PFSK-1 (cell line): ENCODE data around the gene CD2BP2.

Experiments used
- FOXP2 ChIP-seq: optimal IDR thresholded peaks from 2 replicates; pipeline ENCODE3; 2011; ENCODE audit warnings: borderline replicate concordance, control low read depth, inconsistent platforms; ENCODE audit not compliant: insufficient read depth; ENCODE audit errors: extremely low read length, extremely low read depth
- POLR2AphosphoS5 ChIP-seq: IDR thresholded peaks from 2 replicates; pipeline ENCODE4 v1.6.1; 2012; ENCODE audit warnings: low read depth, mild to moderate bottlenecking, control low read depth, low read length, moderate library complexity
- TAF1 ChIP-seq: IDR thresholded peaks from 2 replicates; pipeline ENCODE4 v1.6.1; 2012; ENCODE audit warnings: low read length, control low read depth, borderline replicate concordance; ENCODE audit not compliant: insufficient read depth
- TF ChIP-seq, protein P1 (sequence below), 2 experiments: IDR thresholded peaks; 2 replicates each; pipeline versions ENCODE4 v1.6.1 to v1.8.0; 2011 to 2012; ENCODE audit warnings: low read depth in 2 of 2, low read length in 2 of 2, control low read depth in 1 of 2, inconsistent platforms in 1 of 2, mild to moderate bottlenecking in 1 of 2, moderate library complexity in 1 of 2; ENCODE audit not compliant: insufficient read depth in 1 of 2

DNA sequence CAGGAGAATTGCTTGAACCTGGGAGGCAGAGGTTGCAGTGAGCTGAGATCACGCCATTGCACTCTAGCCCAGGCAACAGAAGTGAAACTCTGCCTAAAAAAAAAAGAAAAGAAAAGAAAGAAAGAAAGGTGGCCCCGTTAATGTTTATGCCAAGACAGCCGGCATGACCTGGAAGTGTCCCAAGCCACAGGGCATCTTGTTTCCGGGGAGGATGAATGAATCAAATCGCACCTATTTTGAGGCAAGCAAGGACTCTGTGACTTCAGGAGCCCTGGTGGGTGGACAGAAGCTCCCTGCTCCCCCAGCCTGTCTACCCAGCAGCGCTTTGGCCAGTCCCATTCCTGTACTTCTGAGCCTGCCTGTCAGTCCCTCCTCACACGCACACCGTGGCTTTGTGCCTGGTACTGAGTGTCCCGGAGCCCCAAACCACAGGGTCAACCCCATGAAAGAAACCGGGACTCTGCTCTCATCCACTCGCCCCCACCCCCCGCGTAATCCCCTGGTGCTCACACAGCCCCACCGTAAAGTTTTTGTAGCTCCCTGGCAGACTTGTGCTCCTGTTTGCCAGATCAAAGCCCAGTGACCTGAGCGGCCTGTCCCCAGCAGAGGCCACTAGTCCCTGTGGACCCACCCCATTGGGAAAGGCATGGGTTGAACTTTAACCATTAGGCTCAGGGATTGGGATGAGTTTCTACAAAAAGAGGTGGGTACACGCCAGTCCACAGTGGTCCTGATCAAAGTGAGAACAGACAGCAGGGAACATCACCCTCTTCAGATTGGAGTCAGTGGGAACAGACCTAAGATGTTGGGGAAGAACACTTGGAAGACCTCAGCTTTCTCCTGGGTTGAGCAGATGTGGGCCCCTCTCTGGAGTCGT, 19.3 kb downstream of the CD2BP2 start:
- TF ChIP-seq POLR2AphosphoS5 (no peak; the same call in 1 of the 2 replicates), FOXP2 (no peak), TAF1 (no peak)
- TF ChIP-seq, protein P1, sequence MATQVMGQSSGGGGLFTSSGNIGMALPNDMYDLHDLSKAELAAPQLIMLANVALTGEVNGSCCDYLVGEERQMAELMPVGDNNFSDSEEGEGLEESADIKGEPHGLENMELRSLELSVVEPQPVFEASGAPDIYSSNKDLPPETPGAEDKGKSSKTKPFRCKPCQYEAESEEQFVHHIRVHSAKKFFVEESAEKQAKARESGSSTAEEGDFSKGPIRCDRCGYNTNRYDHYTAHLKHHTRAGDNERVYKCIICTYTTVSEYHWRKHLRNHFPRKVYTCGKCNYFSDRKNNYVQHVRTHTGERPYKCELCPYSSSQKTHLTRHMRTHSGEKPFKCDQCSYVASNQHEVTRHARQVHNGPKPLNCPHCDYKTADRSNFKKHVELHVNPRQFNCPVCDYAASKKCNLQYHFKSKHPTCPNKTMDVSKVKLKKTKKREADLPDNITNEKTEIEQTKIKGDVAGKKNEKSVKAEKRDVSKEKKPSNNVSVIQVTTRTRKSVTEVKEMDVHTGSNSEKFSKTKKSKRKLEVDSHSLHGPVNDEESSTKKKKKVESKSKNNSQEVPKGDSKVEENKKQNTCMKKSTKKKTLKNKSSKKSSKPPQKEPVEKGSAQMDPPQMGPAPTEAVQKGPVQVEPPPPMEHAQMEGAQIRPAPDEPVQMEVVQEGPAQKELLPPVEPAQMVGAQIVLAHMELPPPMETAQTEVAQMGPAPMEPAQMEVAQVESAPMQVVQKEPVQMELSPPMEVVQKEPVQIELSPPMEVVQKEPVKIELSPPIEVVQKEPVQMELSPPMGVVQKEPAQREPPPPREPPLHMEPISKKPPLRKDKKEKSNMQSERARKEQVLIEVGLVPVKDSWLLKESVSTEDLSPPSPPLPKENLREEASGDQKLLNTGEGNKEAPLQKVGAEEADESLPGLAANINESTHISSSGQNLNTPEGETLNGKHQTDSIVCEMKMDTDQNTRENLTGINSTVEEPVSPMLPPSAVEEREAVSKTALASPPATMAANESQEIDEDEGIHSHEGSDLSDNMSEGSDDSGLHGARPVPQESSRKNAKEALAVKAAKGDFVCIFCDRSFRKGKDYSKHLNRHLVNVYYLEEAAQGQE (IDR thresholded peaks at IDR 0.05; ENCODE audit: insufficient read depth in 1 of 2, low read depth in 2 of 2, low read length in 2 of 2): no peak
